Gastroesophageal sphincter (tissue), 4 donors: ENCODE results near the gene INPP5A. TPM values are rescaled to one million over a fixed set of nuclear protein-coding genes. Genes with fewer than 3 reads are reported as not detected.
A peak's percentile ranks its signal among the peaks of the same experiment; 100 is the strongest.

Source experiments
- ATAC-seq: fragments of 150-250 bp; one replicate; pipeline ENCODE4 v1.9.1; 2016; ENCODE audit warnings: mild to moderate bottlenecking, moderate library complexity
- H3K27ac ChIP-seq, 4 donors: fragments of 200-600 bp; sonication (generic) in 3 of 4; 1 replicate in 3 of 4; 2 replicates in 1 of 4; pipeline ENCODE4 v1.5.1; 2016 to 2019
- H3K27me3 ChIP-seq: fragments of 200-600 bp; sonication (generic); one replicate; pipeline ENCODE4 v1.5.1; 2019
- H3K36me3 ChIP-seq, 2 donors: fragments of 200-600 bp; sonication (generic); one replicate each; pipeline ENCODE4 v1.5.1; 2019; ENCODE audit warnings: control low read depth in 1 of 2
- H3K4me1 ChIP-seq, 3 donors: fragments of 200-600 bp; sonication (generic); 1 replicate in 2 of 3; 2 replicates in 1 of 3; pipeline ENCODE4 v1.5.1; 2016 to 2019; ENCODE audit warnings: control low read depth in 2 of 3
- H3K4me3 ChIP-seq, 2 donors: fragments of 200-600 bp; sonication (generic); one replicate each; pipeline ENCODE4 v1.5.1; 2019; ENCODE audit warnings: mild to moderate bottlenecking in 1 of 2, moderate library complexity in 1 of 2
- H3K9me3 ChIP-seq, 3 donors: fragments of 200-600 bp; sonication (generic); one replicate each; pipeline ENCODE4 v1.5.1; 2017 to 2019; ENCODE audit warnings: control low read depth in 2 of 3
- CTCF ChIP-seq, 4 experiments: fragments of 200-600 bp in 2 of 4; fragments of 450-650 bp in 2 of 4; sonication (generic) in 1 of 4; IDR thresholded peaks; one replicate each; pipeline ENCODE4 v1.5.1; 2017 to 2019; ENCODE audit warnings: antibody characterized with exemption in 4 of 4, mild to moderate bottlenecking in 2 of 4, moderate library complexity in 2 of 4
- EP300 ChIP-seq: sonication (generic); formaldehyde crosslinking; IDR thresholded peaks from one replicate; pipeline ENCODE4 v1.6.1; 2017; ENCODE audit warnings: antibody characterized with exemption, mild to moderate bottlenecking
- POLR2A ChIP-seq, 2 donors: fragments of 450-650 bp; IDR thresholded peaks; one replicate each; pipeline ENCODE4 v1.6.1; 2017; ENCODE audit warnings: antibody characterized with exemption in 2 of 2, mild to moderate bottlenecking in 2 of 2, moderate library complexity in 1 of 2
- POLR2AphosphoS5 ChIP-seq: sonication (generic); formaldehyde crosslinking; IDR thresholded peaks from one replicate; pipeline ENCODE4 v1.6.1; 2017; ENCODE audit warnings: antibody characterized with exemption
- WGBS, 2 donors: methylation state at CpG; one replicate each; pipeline ENCODE4 v1.1.5; 2018; ENCODE audit warnings: low coverage in 1 of 2; 5-methylcytosine and 5-hydroxymethylcytosine counted together
- total RNA-seq, 4 donors: library from RNA; depleted of rRNA; stranded (reverse); fragments of >200 nt; gene quantifications; one replicate each; pipeline ENCODE4 v1.1.0, GENCODE V29; 2016

Gene INPP5A
- total RNA-seq, 4 donors from 2014 or later = 111 to 288 (median 215) TPM

- 62% methylated on average over 8 of the region's 38 CpGs; no CpG with 5 or more reads in 1 of the 2 donors for WGBS, 2 donors
- H3K27ac ChIP-seq = peak overlapping the region; percentile 45 to 88 (median 78)
- TF ChIP-seq EP300 (no peak), POLR2A (IDR thresholded peaks at IDR 0.05) (no peak), POLR2AphosphoS5 (peak; percentile 20)
- H3K36me3 ChIP-seq = no peaks in the 10 kb centered on the region
- peak; percentile 23 for ATAC-seq
- H3K4me3 ChIP-seq = peak overlapping the region in 1 of 2 donors; percentile 14
- H3K4me1 ChIP-seq = peaks cover 2 to 92% (median 35%) of the 10 kb centered on the region in 3 donors
- H3K9me3 ChIP-seq = no peaks in the 10 kb centered on the region
- no peaks in the 10 kb centered on the region for H3K27me3 ChIP-seq
These were observed 48.4 kb downstream of the INPP5A start for GRCh38 chr10:132585732-132586722.

DNA sequence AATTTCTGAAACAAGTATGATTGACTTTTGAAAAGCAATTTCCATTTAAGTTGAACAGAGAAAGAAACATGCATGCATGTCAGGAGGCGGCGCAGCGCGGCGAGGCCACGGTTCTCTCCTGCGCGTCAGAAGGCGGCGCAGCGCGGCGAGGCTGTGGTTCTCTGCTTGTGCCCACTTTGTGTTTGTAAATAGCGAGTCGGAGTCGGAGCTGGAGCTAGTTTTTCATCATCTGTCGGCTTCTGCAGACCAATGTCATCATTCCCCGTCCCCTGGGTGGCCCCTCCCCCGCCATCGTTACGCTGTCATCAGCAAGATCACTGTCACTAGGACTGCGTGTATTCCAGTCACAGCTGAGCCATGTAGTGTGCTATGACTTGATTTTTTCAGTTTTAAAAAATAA lies 49.2 kb downstream of the INPP5A start:
- Histone ChIP-seq H3K27me3 (no peaks in the 10 kb centered on the region), H3K27ac (peak overlapping the region; percentile 45 to 88 (median 78)), H3K9me3 (no peaks in the 10 kb centered on the region), H3K36me3 (no peaks in the 10 kb centered on the region), H3K4me3 (peak overlapping the region in 1 of 2 donors; percentile 14), H3K4me1 (peaks cover 2 to 95% (median 35%) of the 10 kb centered on the region in 3 donors)
- TF ChIP-seq POLR2A (IDR thresholded peaks at IDR 0.05) = no peak
- 87 to 96% methylated on average over 10 to 16 of the region's 22 CpGs for WGBS, 2 donors
- no peak for ATAC-seq

GRCh38 chr10:132587175-132587574 lies 49.6 kb downstream of the INPP5A start:
- H3K27ac ChIP-seq = peak overlapping the region; percentile 10 to 88 (median 78)
- no peak for ATAC-seq
- WGBS, 2 donors = 52 to 100% methylated on average over 1 to 5 of the region's 11 CpGs

DNA sequence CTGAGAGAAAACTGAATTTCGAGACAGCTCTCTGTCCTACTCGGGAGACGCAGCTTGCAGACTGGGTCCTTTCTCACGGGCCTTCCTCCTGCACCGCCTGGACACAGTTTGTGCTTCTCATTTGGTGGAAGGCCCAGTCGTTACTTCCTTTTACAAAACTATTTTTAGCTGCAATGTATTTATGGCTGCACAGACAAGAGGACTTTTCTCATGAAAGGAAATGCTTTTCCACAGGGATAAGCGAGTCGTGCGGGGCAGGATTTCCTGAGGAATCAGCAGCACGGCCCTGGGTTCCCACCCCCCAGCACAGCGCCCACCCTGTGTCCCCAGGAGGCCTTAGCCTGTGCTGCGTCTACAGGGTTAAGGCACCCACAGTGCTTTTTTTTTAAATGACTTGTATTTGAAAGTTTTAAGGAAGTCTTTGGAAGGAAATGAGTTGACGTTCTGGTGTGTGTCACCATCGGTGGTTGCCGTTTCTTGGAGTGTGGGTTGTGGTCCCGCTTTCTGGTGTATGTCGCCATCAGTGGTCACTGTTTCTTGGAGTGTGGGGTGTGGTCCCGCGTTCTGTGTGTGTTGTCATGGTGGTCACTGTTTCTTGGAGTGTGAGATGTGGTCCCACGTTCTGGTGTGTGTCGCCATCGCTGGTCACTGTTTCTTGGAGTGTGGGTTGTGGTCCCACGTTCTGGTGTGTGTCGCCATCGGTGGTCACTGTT lies 50.9 kb downstream of the INPP5A start:
- Histone ChIP-seq H3K36me3 (no peaks in the 10 kb centered on the region), H3K27ac (peak overlapping the region; percentile 79 to 88 (median 86)), H3K9me3 (no peaks in the 10 kb centered on the region), H3K4me3 (peak overlapping the region in 1 of 2 donors; percentile 9), H3K27me3 (no peaks in the 10 kb centered on the region), H3K4me1 (peaks cover 2 to 100% (median 35%) of the 10 kb centered on the region in 3 donors)
- 28 to 34% methylated on average over 16 to 18 of the region's 25 CpGs for WGBS, 2 donors
- peak; percentile 8 for ATAC-seq
- TF ChIP-seq EP300 (no peak), POLR2AphosphoS5 (no peak), CTCF (IDR thresholded peaks at IDR 0.05) (no peak), POLR2A (IDR thresholded peaks at IDR 0.05) (no peak)

More at GRCh38 chr10:132587175-132587574, 49.6 kb downstream of the INPP5A start:
- no peaks in the 10 kb centered on the region for H3K9me3 ChIP-seq
- peaks cover 2 to 99% (median 35%) of the 10 kb centered on the region in 3 donors for H3K4me1 ChIP-seq
- no peak overlapping the region for H3K4me3 ChIP-seq
- no peaks in the 10 kb centered on the region for H3K27me3 ChIP-seq
- no peaks in the 10 kb centered on the region for H3K36me3 ChIP-seq
- TF ChIP-seq EP300 = no peak
- no peak for TF ChIP-seq POLR2A (IDR thresholded peaks at IDR 0.05)
- no peak for TF ChIP-seq POLR2AphosphoS5
- no peak for TF ChIP-seq CTCF (IDR thresholded peaks at IDR 0.05)

DNA sequence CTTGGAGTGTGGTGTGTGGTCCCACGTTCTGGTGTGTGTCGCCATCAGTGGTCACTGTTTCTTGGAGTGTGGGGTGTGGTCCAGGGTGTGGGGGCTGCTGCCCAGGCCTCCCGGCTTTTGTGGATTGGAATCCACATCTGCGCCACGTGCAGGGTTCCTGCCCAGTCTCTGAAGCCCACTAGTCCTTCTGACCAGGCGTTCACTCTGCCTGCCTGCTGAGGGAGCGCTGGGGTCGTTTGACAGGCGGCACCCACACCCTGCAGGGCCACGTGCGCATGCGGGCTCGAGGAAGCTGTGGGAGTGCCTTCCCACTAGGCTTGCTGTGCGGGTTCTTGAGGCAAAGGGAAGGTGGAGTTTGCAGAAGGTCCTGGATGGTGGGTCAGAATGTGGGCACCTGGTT lies 51.4 kb downstream of the INPP5A start:
- no peaks in the 10 kb centered on the region for H3K36me3 ChIP-seq
- ATAC-seq = no peak
- H3K27ac ChIP-seq = peak overlapping the region; percentile 79 to 88 (median 86)
- no CpG with 5 or more reads among the region's 14 CpGs for WGBS, 2 donors
- TF ChIP-seq EP300 (no peak), CTCF (IDR thresholded peaks at IDR 0.05) (no peak), POLR2AphosphoS5 (no peak), POLR2A (IDR thresholded peaks at IDR 0.05) (no peak)
- peaks cover 2 to 100% (median 35%) of the 10 kb centered on the region in 3 donors for H3K4me1 ChIP-seq
- no peaks in the 10 kb centered on the region for H3K9me3 ChIP-seq
- no peak overlapping the region for H3K4me3 ChIP-seq
- no peaks in the 10 kb centered on the region for H3K27me3 ChIP-seq
